ENCODE data around the gene PKP4.
"Not testable (repeated sequence)": the region's sequence is repeated elsewhere in the genome, so short reads cannot be mapped to it uniquely, and the experiment has no call there.

Gene PKP4, protein sequence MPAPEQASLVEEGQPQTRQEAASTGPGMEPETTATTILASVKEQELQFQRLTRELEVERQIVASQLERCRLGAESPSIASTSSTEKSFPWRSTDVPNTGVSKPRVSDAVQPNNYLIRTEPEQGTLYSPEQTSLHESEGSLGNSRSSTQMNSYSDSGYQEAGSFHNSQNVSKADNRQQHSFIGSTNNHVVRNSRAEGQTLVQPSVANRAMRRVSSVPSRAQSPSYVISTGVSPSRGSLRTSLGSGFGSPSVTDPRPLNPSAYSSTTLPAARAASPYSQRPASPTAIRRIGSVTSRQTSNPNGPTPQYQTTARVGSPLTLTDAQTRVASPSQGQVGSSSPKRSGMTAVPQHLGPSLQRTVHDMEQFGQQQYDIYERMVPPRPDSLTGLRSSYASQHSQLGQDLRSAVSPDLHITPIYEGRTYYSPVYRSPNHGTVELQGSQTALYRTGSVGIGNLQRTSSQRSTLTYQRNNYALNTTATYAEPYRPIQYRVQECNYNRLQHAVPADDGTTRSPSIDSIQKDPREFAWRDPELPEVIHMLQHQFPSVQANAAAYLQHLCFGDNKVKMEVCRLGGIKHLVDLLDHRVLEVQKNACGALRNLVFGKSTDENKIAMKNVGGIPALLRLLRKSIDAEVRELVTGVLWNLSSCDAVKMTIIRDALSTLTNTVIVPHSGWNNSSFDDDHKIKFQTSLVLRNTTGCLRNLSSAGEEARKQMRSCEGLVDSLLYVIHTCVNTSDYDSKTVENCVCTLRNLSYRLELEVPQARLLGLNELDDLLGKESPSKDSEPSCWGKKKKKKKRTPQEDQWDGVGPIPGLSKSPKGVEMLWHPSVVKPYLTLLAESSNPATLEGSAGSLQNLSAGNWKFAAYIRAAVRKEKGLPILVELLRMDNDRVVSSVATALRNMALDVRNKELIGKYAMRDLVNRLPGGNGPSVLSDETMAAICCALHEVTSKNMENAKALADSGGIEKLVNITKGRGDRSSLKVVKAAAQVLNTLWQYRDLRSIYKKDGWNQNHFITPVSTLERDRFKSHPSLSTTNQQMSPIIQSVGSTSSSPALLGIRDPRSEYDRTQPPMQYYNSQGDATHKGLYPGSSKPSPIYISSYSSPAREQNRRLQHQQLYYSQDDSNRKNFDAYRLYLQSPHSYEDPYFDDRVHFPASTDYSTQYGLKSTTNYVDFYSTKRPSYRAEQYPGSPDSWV

GRCh38 chr2:158456309-158457066 lies at the start of gene PKP4, which contains the start of gene CCDC148:
Gene PKP4 (plus strand): TSS chr2:158456952. CDS start chr2:158533185, 76,233 bp downstream.
Gene CCDC148 (minus strand): TSS chr2:158456753. CDS start chr2:158456439, 314 bp downstream.
- DNase-seq: peak; percentile 53

- no peak for DNase-seq
Observed at GRCh38 chr2:158407031-158407430, 49.7 kb upstream of the PKP4 start.

DNA sequence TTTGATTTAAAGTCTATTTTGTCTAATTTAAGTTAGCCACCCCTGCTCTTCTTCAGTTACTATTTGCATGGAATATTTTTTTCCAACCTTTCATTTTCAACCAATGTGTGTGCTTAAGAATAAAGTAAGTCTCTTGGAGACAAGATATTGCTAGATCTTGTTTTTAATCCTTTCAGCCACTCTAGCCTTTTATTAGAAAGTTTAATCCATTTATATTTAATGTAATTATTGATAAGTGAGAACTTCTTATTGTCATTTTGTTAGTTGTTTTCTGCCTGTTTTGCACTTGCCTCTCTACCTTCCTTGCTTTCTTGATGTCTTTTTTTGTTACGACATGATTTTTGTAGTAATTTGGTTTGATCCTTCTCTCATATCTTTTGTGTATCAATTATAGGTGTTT lies 46.6 kb upstream of the PKP4 start:
- no peak for DNase-seq

GRCh38 chr2:158411748-158412147 lies 45.0 kb upstream of the PKP4 start:
- no peak for DNase-seq

GRCh38 chr2:158412206-158412605 lies 44.5 kb upstream of the PKP4 start:
- no peak for DNase-seq

GRCh38 chr2:158413581-158413980 lies 43.2 kb upstream of the PKP4 start:
- no peak for DNase-seq

DNA sequence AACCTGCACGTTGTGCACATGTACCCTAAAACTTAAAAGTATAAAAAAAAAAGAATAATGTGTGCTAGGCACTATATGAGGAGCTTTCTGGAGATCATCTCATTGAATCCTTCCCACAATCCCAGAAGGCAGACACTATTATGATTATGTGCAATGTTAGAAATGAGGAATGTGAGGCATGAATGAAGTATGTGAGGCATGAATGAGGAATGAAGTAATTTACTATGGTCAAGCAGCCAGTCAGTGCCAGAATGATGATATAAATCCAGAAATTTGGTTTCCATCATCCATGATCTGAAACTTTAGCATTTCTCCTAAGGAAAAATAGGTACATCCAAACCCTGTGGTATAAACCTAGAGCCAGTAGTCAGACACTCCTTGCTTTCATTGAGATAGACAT lies 42.2 kb upstream of the PKP4 start:
- no peak for DNase-seq

GRCh38 chr2:158432117-158432516 lies 24.6 kb upstream of the PKP4 start:
- DNase-seq: no peak

DNA sequence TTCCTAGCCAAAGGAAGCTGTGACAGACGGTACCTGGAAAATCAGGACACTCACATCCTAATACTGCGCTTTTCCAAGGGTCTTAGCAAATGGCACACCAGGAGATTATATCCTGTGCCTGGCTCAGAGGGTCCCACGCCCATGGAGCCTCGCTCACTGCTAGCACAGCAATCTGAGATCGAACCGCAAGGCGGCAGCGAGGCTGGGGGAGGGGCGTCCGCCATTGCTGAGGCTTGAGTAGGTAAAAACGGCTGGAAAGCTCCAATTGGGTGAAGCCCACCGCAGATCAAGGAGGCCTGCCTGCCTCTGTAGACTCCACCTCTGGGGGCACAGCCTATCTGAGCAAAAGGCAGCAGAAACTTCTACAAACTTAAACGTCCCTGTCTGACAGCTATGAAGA lies 23.0 kb upstream of the PKP4 start:
- not testable (repeated sequence) for DNase-seq

DNA sequence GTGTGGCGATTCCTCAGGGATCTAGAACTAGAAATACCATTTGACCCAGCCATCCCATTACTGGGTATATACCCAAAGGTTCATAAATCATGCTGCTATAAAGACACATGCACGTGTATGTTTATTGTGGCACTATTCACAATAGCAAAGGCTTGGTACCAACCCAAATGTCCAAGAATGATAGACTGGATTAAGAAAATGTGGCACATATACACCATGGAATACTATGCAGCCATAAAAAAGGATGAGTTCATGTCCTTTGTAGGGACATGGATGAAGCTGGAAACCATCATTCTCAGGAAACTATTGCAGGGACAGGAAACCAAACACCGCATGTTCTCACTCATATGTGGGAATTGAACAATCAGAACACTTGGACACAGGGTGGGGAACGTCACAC lies 17.7 kb upstream of the PKP4 start:
- not testable (repeated sequence) for DNase-seq

- DNase-seq: no peak
Observed at GRCh38 chr2:158443606-158444005, 13.1 kb upstream of the PKP4 start.

DNA sequence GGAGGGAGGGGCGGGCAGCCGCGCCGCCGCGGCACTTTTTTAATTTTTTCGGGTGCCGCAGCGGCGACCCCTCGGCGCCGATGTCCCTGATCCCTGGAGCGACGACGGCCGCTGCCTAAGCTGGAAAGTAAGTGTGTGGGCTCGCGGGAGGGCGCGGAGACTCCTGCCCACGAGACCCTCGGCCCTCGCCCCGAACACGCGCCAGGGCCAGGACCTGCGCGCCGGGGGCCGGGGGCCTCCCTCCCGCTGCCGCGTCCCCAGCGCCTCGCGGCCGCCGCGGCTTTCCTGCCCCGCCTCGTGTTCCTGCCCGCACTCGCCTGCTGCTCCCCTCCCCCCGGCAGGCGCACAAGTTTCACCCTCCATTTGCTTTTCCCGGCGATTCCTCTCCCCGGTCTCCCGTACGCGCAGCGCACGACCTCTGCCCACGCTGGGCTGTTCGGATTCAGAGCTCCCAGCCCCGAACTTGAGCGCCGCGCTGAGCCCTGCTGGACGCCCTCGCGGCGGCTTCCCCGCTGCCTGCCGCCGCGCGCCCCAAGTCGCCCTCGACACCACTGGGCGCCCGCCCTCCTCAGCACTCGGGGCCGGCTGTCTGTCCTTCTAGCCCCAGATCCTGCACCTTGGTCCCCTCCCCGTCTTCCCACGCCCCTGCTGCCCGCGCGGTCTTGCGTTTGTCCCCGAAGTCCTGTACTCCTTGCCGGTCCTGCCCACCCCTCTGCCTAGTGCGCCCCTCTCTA lies 507 bp downstream of the PKP4 start:
- no peak for DNase-seq

GRCh38 chr2:158457826-158458616 lies 1.3 kb downstream of the PKP4 start:
- peak; percentile 8 for DNase-seq

GRCh38 chr2:158458617-158458920 lies 1.8 kb downstream of the PKP4 start:
- no peak for DNase-seq

DNA sequence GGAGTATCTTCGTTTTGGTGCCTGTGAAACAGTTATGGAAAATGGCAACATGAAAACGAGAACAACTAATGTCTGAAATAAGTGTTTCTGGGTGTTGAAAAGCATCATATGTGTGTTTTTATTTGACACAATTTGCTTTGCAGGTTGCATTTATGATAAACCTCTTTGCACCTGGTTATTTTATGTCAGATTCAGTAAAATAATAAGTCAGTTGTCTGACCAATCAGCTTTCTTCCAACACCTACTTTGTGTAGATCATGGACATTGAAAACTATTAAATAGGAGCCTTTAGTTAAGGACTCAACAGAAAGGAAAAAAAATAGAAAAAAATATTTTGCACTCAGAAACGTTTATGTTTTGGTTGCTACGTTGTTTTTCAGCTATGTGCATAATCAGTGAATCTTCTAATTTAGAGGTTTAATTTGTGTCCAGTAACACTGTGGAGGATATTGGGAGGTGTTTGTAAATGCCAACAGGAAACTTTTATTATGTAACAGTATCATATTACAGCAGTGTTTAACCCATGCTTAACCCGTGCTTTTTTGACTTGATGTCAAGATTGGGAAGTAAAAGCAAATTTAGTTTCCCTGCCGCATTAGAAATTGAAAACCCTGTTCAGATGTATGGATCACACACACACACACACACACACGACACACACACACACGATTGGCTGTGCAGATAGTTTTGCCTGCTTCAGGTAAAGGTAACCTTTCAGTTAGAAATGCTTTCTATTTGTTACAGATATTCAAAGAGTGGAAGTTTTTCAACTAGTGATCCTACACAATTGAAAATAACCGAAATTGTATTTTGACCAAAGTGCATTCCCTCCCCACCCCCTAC lies 2.6 kb downstream of the PKP4 start:
- no peak for DNase-seq

- DNase-seq: no peak
Observed at GRCh38 chr2:158460632-158461297, 4.0 kb downstream of the PKP4 start.

GRCh38 chr2:158463496-158464095 lies 6.8 kb downstream of the PKP4 start:
- DNase-seq: no peak

DNA sequence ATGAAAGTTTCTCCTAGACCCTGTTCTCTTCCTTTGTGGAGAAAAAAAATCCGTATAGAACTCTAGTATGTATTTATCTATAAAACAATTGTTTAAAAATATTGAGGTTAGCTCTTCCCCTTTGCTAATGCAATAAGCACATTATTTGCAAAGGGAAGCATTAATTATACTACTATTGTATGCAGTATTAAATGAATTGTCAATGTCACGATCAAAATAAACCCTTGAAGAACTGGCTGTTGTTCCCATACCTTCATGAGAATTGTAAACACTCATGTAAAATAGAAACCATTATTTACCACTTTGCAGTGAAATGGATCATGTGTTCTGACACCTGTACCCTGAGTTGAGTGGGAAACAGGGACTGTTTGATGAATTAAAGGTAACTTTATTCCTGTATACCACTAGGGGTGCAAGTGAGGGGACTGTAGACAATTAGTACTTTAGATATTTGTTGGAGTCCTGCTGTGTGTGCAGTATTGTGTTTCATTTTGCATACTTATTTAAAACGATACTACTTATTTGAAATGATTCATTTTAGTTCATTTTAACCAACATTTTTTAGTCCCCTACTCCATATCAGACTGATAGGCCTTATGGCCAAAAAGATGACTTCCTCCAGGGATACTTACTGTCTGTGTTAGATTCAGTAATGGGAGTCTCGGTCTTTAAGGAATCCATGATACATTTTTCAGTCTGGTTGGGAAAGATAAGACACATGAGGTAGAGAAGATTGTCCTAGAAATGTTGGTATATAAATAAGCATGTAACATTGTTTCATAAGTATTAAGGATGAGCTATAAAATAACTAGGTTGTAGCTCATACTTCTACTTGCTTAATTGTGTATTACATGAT lies 7.9 kb downstream of the PKP4 start:
- no peak for DNase-seq
